Cardiac fibroblast (primary cell): ENCODE results near the gene ZNF436.

Experiments
- DNase-seq, 2 donors: peaks; one replicate each; pipeline versions ENCODE4 v3.0.0 to v3.0.0-alpha.2; 2010; ENCODE audit warnings: low read depth in 2 of 2
- H3K4me3 ChIP-seq, 2 donors: replicated peaks in 1 of 2; 1 replicate in 1 of 2; 2 replicates in 1 of 2; pipeline ENCODE4 v1.5.1; 2011; ENCODE audit warnings: low read depth in 2 of 2, low read length in 2 of 2, mild to moderate bottlenecking in 2 of 2, moderate library complexity in 1 of 2
- CTCF ChIP-seq: IDR thresholded peaks from one replicate; pipeline ENCODE4 v1.5.1; 2011; ENCODE audit warnings: low read depth, mild to moderate bottlenecking, low read length, inconsistent platforms

The ZNF436 gene

GRCh38 chr1:23357138-23357908, 12.3 kb downstream of the ZNF436 start:
- no peak overlapping the region for H3K4me3 ChIP-seq
- DNase-seq = no peak
- no peak for TF ChIP-seq CTCF

GRCh38 chr1:23356471-23357137, 13.0 kb downstream of the ZNF436 start:
- no peak for DNase-seq
- H3K4me3 ChIP-seq = no peak overlapping the region
- TF ChIP-seq CTCF = no peak

- no peak for TF ChIP-seq CTCF
- no peak for DNase-seq
Measured at GRCh38 chr1:23354245-23354644, 15.4 kb downstream of the ZNF436 start.

GRCh38 chr1:23352096-23352695, 17.4 kb downstream of the ZNF436 start:
- no peak overlapping the region for H3K4me3 ChIP-seq
- no peak for TF ChIP-seq CTCF
- no peak for DNase-seq

More at GRCh38 chr1:23354245-23354644, 15.4 kb downstream of the ZNF436 start:
- H3K4me3 ChIP-seq = no peak overlapping the region

GRCh38 chr1:23345920-23346319, 23.7 kb downstream of the ZNF436 start:
- no peak for TF ChIP-seq CTCF
- H3K4me3 ChIP-seq = no peak overlapping the region
- DNase-seq = no peak

GRCh38 chr1:23344987-23345472, 24.6 kb downstream of the ZNF436 start:
- peak overlapping the region; percentile 59 to 64 for H3K4me3 ChIP-seq
- TF ChIP-seq CTCF = no peak
- no peak for DNase-seq
